ENCODE data around the gene TTC7B. TPM values are rescaled to one million over a fixed set of nuclear protein-coding genes. Genes with fewer than 3 reads are reported as not detected.

Gene TTC7B
- total and polyA plus RNA-seq, 10 of the 15 experiments (the other 5 are each of a cell fraction or from before 2014, with no cell fraction given), result under 0.01 to 1.1 (median 0.26) TPM; not detected in 2

- 11% methylated on average over 4 of the region's 4 CpGs for WGBS (ENCODE audit: insufficient coverage, insufficient replicate concordance, low lambda C conversion rate, missing lambda C conversion rate)
- intact Hi-C loops (cut with micrococcal nuclease; ENCODE audit: unreplicated experiment) (no loop called here), in situ Hi-C loops (cut with MboI) (no loop called here)
- H3K9ac ChIP-seq (ENCODE audit: control insufficient read depth, insufficient read depth, low read length), result no peak overlapping the region
- no peak overlapping the region for H3K4me2 ChIP-seq (ENCODE audit: control insufficient read depth, insufficient read depth)
- H4K20me1 ChIP-seq (ENCODE audit: control insufficient read depth, insufficient read depth), result no peaks in the 10 kb centered on the region
- H3K27ac ChIP-seq (ENCODE audit: control insufficient read depth, insufficient read depth), result no peak overlapping the region
- ChIA-PET POLR2A (interaction anchor here (0.6 kb wide), 1 partner anchor 94 kb away, joined by 3 read pairs; no protein-coding TSS in a partner anchor), RAD21 (ENCODE audit: unreplicated experiment) (no interaction called here), SMC1A (ENCODE audit: uncharacterized antibody, unreplicated experiment) (no interaction called here), CTCF (no interaction called here)
- no peaks in the 10 kb centered on the region for H3K4me1 ChIP-seq (ENCODE audit: control insufficient read depth, insufficient read depth, low read length)
- H3K4me3 ChIP-seq, result no peak overlapping the region
- no peak overlapping the region for H2AFZ ChIP-seq (ENCODE audit: control insufficient read depth, low read depth, low read length)
- H3K79me2 ChIP-seq (ENCODE audit: control insufficient read depth, insufficient read depth, low read length), result no peaks in the 10 kb centered on the region
- no peaks in the 10 kb centered on the region for H3K9me3 ChIP-seq (replicated peaks; ENCODE audit: control insufficient read depth, insufficient read depth, low read length)
- TF ChIP-seq EP300 (IDR thresholded peaks at IDR 0.05; ENCODE audit: borderline replicate concordance in 1 of 2, control insufficient read depth in 1 of 2, low read depth in 2 of 2, low read length in 2 of 2) (no peak), SPI1 (IDR thresholded peaks at IDR 0.05; ENCODE audit: borderline replicate concordance, insufficient read depth, low read depth, low read length) (no peak), CBX3 (IDR thresholded peaks at IDR 0.05; ENCODE audit: borderline replicate concordance, low read depth) (no peak), FOXK2 (IDR thresholded peaks at IDR 0.05) (no peak), ZNF622 (IDR thresholded peaks at IDR 0.05) (no peak), JUNB (IDR thresholded peaks at IDR 0.05) (no peak), GABPA (IDR thresholded peaks at IDR 0.05; ENCODE audit: low read depth) (no peak)
- TF ChIP-seq, protein P1, sequence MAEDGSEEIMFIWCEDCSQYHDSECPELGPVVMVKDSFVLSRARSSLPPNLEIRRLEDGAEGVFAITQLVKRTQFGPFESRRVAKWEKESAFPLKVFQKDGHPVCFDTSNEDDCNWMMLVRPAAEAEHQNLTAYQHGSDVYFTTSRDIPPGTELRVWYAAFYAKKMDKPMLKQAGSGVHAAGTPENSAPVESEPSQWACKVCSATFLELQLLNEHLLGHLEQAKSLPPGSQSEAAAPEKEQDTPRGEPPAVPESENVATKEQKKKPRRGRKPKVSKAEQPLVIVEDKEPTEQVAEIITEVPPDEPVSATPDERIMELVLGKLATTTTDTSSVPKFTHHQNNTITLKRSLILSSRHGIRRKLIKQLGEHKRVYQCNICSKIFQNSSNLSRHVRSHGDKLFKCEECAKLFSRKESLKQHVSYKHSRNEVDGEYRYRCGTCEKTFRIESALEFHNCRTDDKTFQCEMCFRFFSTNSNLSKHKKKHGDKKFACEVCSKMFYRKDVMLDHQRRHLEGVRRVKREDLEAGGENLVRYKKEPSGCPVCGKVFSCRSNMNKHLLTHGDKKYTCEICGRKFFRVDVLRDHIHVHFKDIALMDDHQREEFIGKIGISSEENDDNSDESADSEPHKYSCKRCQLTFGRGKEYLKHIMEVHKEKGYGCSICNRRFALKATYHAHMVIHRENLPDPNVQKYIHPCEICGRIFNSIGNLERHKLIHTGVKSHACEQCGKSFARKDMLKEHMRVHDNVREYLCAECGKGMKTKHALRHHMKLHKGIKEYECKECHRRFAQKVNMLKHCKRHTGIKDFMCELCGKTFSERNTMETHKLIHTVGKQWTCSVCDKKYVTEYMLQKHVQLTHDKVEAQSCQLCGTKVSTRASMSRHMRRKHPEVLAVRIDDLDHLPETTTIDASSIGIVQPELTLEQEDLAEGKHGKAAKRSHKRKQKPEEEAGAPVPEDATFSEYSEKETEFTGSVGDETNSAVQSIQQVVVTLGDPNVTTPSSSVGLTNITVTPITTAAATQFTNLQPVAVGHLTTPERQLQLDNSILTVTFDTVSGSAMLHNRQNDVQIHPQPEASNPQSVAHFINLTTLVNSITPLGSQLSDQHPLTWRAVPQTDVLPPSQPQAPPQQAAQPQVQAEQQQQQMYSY (CRISPR knock-in tag; IDR thresholded peaks at IDR 0.05), result no peak
- no peak for ATAC-seq
- DNase-seq (ENCODE audit: low read depth, low spot score), result no peak
- BruUV-seq (replicated peaks), result no TSS peak
- no peaks in the 10 kb centered on the region for H3K36me3 ChIP-seq (ENCODE audit: control insufficient read depth in 2 of 2, insufficient read depth in 2 of 2, low read length in 1 of 2)
- no peak for FAIRE-seq
- no peaks in the 10 kb centered on the region; a peak in 2 of 4 replicates for H3K27me3 ChIP-seq (replicated peaks in 1 of 2; ENCODE audit: control insufficient read depth in 2 of 2, insufficient read depth in 2 of 2, low read length in 1 of 2)
Observed at GRCh38 chr14:90540437-90540836, 275.8 kb downstream of the TTC7B start.
